ENCODE results near the gene TAS1R2.

TAS1R2 gene

DNA sequence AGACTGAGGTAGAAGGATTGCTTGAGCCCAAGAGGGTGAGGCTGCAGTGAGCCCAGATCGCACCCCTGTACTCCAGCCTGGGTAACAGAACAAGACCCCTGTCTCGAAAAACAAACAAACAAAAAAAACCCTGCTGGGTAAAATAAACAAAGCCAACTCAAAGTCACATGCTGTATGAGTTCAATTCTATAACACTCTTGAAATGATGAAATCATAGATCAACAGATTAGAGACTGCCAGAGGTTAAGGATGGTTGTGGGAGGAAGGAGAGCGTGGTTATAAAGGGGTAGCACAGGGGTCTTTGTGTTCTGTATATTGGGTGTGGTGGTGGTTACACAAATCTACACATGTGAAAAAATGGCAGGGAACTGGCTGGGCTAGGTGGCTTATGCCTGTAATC, 62.5 kb downstream of the TAS1R2 start:
- no peak for DNase-seq

DNA sequence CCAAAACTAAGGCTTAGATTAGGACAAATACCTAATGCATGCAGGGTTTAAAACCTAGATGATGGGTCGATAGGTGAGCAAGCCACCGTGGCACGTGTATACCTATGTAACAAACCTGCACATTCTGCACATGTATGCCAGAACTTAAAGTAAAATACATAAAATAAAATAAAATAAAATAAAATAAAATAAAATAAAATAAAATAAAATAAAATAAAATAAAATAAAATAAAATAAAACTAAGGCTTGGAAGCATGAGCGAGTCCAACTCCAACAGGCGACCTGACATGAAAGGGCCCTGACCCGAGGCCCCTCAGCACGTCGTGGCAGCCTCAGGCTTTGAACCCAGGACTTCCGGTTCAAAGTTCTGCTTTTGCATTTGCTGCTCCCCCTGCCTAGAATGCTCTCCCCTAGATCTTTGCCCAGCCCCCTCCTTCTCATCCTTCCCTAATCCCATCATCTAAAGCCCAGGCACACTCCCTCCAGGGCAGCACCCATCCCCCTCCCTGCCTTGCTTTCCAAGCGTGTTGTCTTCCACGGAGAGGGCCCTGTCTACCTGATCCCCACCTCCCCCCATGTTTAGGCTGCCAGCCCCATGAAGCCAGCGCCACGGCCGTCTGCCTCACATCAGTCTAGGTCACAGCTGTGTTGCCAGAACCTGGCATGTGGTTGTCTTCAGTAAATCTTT, 64.3 kb downstream of the TAS1R2 start:
- no peak for DNase-seq

DNA sequence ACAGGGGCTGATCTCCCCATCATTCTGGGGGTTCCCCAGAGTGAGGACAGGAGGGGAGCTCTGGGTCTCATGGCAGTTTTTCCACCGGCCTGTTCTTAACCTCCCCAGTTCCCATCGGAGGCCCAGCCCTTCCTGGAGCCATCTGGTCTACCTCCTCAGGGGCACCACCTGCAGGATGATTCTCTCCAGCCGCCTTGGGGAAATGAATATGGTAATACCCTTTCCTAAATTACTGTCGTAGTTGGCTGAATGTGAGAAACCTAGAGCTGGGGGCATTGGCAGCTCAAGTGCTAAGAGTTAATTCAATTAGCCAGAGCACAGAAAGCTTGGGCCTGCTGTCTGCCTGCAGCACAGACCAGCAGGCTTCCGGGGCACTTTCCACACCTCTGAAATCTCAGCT, 64.9 kb downstream of the TAS1R2 start:
- peak; percentile 25 for DNase-seq

DNA sequence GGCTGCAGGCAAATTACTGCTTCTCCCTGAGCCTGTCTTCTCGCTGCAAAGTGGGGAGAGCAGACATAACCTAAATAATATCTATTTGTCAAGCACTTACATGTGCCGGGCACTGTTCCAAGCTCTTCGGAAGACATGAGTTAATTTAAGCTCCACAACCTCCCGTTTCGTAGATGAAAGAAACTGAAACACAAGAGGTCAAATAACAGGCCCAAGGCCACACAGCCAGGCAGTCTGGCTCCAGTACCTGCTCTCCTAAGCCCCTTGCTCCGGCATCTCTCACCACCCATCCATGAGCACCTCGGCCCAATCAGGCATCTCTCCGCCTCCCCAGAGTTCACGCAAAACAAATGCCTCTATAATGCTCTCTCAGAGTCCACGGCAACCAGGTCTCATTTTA, 65.4 kb downstream of the TAS1R2 start:
- DNase-seq: peak; percentile 21

DNA sequence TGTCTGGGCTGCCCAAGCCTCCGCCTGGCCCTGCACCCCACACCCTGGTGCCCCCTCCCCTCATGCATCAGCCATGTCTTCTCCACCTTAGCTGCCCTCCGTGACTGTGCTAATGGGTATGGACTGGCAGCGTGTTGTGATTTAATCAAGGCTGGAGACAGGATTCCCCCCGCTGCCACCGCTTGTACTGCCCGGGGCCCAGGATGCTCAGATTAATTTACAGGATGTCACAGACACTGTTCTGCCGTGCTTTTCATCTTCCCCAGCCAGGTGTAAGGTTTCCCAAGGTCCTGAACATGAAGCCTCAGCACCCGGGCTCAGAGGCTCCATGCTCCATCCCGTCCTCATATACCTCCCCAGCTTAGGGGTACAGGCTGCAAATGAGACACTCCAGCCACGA, 66.3 kb downstream of the TAS1R2 start:
- DNase-seq: no peak

DNA sequence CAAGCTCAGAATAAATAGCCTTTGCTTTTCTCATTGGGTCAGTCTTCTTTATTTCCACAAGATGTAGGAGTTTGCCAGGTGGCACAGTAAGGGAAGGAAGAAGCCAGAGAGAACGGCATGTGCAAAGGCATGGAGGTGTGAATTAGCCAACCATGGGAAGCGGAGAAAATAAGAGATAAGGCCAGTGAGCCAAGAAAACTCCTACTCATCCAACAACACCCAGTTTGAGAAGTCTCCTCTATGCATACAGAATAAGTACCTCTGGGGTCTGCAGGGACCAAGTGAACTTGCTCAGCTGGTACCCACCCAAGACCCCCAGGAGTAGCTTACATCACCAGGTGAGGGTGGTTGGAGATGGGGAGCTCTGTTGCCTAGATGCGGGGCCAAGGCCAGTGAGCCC, 66.7 kb downstream of the TAS1R2 start:
- DNase-seq: no peak
